WTC11 (cell line): ENCODE measurements around the gene GPD1. TPM values are rescaled to one million over a fixed set of nuclear protein-coding genes. Genes with fewer than 3 reads are reported as not detected.

Experiments
- ATAC-seq: fragments of 200-7000 bp; cut with Tn5 transposase; 2 replicates; pipeline ENCODE4 v1.10.0; 2021; ENCODE audit warnings: mild to moderate bottlenecking, moderate library complexity
- CTCF ChIA-PET: fragments of 300-600 bp; sonication (Branson Sonifier 250); formaldehyde crosslinking; loops from one replicate; lab custom pipeline; 2021; ENCODE audit warnings: antibody characterized with exemption; lab: Charles Lee
- POLR2A ChIA-PET: fragments of 350-600 bp; sonication (Branson Sonifier 250); formaldehyde crosslinking; loops from one replicate; lab custom pipeline; 2021; ENCODE audit warnings: antibody characterized with exemption; lab: Charles Lee
- DNase-seq: peaks from one replicate; pipeline ENCODE4 v3.0.0; 2021; ENCODE audit warnings: low spot score
- H3K27ac Mint-ChIP-seq: 2 replicates; pipeline ENCODE4 v1.8.0; 2021; ENCODE audit warnings: mixed read lengths
- H3K27me3 Mint-ChIP-seq: 2 replicates; pipeline ENCODE4 v1.8.0; 2021; ENCODE audit warnings: low read depth, mild to moderate bottlenecking, moderate library complexity, mixed read lengths
- H3K36me3 Mint-ChIP-seq: 2 replicates; pipeline ENCODE4 v1.8.0; 2021; ENCODE audit warnings: mixed read lengths
- H3K4me1 Mint-ChIP-seq: 2 replicates; pipeline ENCODE4 v1.8.0; 2022; ENCODE audit warnings: mixed read lengths
- H3K4me3 Mint-ChIP-seq: 2 replicates; pipeline ENCODE4 v1.8.0; 2021; ENCODE audit warnings: mild to moderate bottlenecking, moderate library complexity, mixed read lengths
- H3K9me3 Mint-ChIP-seq: 2 replicates; pipeline ENCODE4 v1.8.0; 2021; ENCODE audit warnings: mixed read lengths
- AFF4 ChIP-seq: sonication (generic); formaldehyde crosslinking; IDR thresholded peaks from 2 replicates; pipeline ENCODE4 v1.8.1; 2023; ENCODE audit warnings: mild to moderate bottlenecking, missing genetic modification reagents, borderline replicate concordance
- ERG ChIP-seq: fragments of 250-450 bp; sonication (Bioruptor Pico); IDR thresholded peaks from 2 replicates; pipeline ENCODE4 v1.8.0; 2021; ENCODE audit warnings: mild to moderate bottlenecking
- GRHL2 ChIP-seq: fragments of 250-450 bp; sonication (Bioruptor Pico); IDR thresholded peaks from 2 replicates; pipeline ENCODE4 v1.8.0; 2022; ENCODE audit warnings: mild to moderate bottlenecking, moderate library complexity; ENCODE audit not compliant: insufficient replicate concordance, severe bottlenecking
- HMGXB4 ChIP-seq: sonication (generic); formaldehyde crosslinking; IDR thresholded peaks from 2 replicates; pipeline ENCODE4 v1.8.1; 2023; ENCODE audit warnings: mild to moderate bottlenecking, moderate library complexity, missing genetic modification reagents
- PRDM15 ChIP-seq: sonication (generic); formaldehyde crosslinking; IDR thresholded peaks from 2 replicates; pipeline ENCODE4 v1.8.0; 2022; ENCODE audit warnings: missing genetic modification reagents
- STAT6 ChIP-seq: sonication (generic); formaldehyde crosslinking; conservative IDR thresholded peaks from 2 replicates; pipeline ENCODE4 v1.8.1; 2023; ENCODE audit warnings: mild to moderate bottlenecking, low read depth, missing genetic modification reagents, moderate library complexity
- ZNF416 ChIP-seq: fragments of 250-450 bp; sonication (Bioruptor Pico); IDR thresholded peaks from 2 replicates; pipeline ENCODE4 v1.9.0; 2021; ENCODE audit warnings: mild to moderate bottlenecking, inconsistent platforms
- ZNF532 ChIP-seq: fragments of 250-450 bp; sonication (Bioruptor Pico); IDR thresholded peaks from 2 replicates; pipeline ENCODE4 v1.9.0; 2021; ENCODE audit warnings: mild to moderate bottlenecking, borderline replicate concordance
- total RNA-seq: library from RNA; stranded (reverse); gene quantifications from 3 replicates; pipeline ENCODE4 v1.2.3, GENCODE V29; 2021

GPD1 gene
- total RNA-seq, 1 experiment from 2014 or later, result 0.77 TPM

GRCh38 chr12:50062728-50063460 is 40.9 kb upstream of the GPD1 start:
- ChIA-PET CTCF (interaction anchor here (0.6 to 10.9 kb wide), 7 partner anchors 8 to 196 kb away, joined by 3 to 219 read pairs (median 4); partner anchors contain the start of gene AQP6), POLR2A (no interaction called here)
- TF ChIP-seq GRHL2 (CRISPR knock-in tag), result no peak
- no peak for TF ChIP-seq ZNF532 (CRISPR knock-in tag)
- TF ChIP-seq PRDM15, result no peak
- TF ChIP-seq HMGXB4 (CRISPR knock-in tag), result no peak
- TF ChIP-seq ERG (CRISPR knock-in tag), result no peak
- DNase-seq, result no peak
- Mint-ChIP-seq H3K27ac (no peak overlapping the region), H3K4me3 (no peak overlapping the region), H3K27me3 (peaks cover 36% of the 10 kb centered on the region), H3K4me1 (no peaks in the 10 kb centered on the region), H3K36me3 (no peaks in the 10 kb centered on the region), H3K9me3 (no peaks in the 10 kb centered on the region)
- ATAC-seq, result no peak

GRCh38 chr12:50065726-50066310 is 38.0 kb upstream of the GPD1 start:
- no peaks in the 10 kb centered on the region for H3K9me3 Mint-ChIP-seq
- ChIA-PET CTCF (interaction anchor here (0.8 to 10.9 kb wide), 7 partner anchors 10 to 120 kb away, joined by 3 to 219 read pairs (median 8); partner anchors contain the start of genes AQP6, COX14 and SMARCD1), POLR2A (no interaction called here)
- peaks cover 8% of the 10 kb centered on the region for H3K4me1 Mint-ChIP-seq
- no peak overlapping the region for H3K4me3 Mint-ChIP-seq
- H3K27ac Mint-ChIP-seq, result no peak overlapping the region
- no peak for ATAC-seq
- DNase-seq, result no peak
- peaks cover 7% of the 10 kb centered on the region for H3K27me3 Mint-ChIP-seq
- H3K36me3 Mint-ChIP-seq, result no peaks in the 10 kb centered on the region
- TF ChIP-seq AFF4 (CRISPR knock-in tag) (no peak), ZNF416 (no peak), STAT6 (no peak), PRDM15 (no peak)
